GM18951 (cell line): Measurements from ENCODE around the gene MDFI.

Source experiments
- POLR2A ChIP-seq: IDR thresholded peaks from 4 replicates; pipeline ENCODE4 v1.6.1; 2011; ENCODE audit warnings: mild to moderate bottlenecking; ENCODE audit not compliant: insufficient read length, insufficient read depth; ENCODE audit errors: extremely low read depth
- in situ Hi-C: fragments of 300-500 bp; cut with MboI; formaldehyde crosslinking; loops from one replicate; pipeline ENCODE4 v1.12.0; 2022; ENCODE audit warnings: low sequenced_read_pairs, mixed read lengths, inconsistent platforms; ENCODE audit not compliant: unreplicated experiment

The MDFI gene

DNA sequence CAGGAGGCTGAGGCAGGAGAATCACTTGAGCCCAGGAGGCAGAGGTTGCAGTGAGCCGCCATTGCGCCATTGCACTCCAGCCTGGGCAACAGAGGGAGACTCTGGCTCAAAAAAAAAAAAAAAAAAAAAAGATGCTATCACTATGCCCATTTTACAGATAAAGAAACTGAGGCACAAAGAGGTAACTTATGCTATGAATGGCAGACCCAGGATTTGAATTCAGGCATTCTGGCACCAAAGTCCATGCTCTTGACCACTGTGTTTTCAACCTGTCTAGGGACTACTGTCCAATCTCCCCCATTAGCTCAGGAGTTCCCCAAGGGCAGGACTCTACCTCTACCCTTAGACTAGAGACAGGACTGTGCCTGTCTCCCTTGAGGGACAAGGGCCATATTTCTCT is 9.1 kb upstream of the MDFI start:
- no peak for TF ChIP-seq POLR2A
- in situ Hi-C loops: no loop called here

DNA sequence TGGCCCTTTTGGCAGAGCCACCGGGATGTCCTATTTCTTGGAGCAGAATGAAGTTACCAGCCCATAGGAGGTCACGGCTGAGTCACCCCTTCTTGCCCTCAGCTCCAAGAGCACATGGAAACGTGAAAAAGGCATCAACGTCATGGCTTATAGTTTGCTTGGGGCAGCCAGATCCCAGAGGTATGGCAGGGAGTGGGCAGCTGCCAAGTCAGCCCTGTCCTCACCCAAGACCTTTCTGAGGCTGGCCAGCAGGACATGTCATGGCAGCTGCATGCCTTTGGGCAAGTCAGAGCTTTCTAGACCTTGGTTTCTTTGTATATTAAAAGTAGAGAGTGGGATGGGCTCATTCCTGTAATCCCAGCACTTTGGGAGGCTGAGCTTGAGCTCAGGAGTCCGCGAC is 8.2 kb upstream of the MDFI start:
- in situ Hi-C loops: no loop called here
- no peak for TF ChIP-seq POLR2A

DNA sequence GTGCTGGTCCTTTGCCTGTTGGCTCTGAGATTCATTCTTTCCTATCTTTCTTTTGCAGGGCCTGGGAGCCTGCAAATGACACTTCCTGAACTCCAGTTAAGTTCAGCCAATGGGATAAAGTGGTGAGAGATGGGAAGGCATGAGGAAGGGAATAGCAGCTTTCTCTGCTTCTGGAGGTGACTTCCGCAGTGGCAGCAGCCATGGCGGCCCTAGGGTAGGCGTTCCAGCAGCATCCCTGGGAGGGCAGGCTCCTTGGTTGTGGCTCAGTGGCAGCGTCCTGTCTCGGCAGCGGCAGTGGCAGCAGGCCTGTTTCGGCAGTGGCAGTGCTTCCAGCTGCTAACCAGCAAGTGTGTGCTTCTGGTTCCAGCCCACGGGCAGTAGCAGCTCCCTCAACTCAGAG is 7.3 kb upstream of the MDFI start:
- TF ChIP-seq POLR2A: no peak
- in situ Hi-C loops: no loop called here

DNA sequence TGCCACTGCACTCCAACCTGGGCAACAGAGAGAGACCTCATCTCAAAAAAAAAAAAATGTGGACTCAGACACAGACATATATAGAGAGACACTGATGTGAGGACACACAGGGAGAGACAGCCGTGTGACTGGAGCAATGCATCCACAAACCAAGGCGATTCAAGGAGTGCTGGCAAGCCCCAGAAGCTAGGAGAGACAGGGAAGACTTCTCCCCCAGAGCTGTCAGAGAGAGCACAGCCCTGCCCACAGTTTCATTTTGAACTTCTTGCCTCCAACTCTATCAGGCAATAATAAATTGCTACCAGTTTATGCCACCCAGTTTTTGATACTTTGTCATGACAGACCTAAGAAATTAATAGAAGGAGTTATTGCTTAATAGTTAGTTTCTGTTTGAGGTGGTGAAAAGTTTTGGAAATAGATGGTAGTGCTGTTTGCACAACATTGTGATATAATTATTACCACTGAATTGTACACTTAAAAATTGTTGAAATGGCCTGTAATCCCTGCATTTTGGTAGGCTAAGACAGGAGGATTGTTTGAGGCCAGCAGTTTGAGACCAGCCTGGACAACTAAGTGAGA is 5.1 kb upstream of the MDFI start:
- TF ChIP-seq POLR2A: no peak
- in situ Hi-C loops: no loop called here

DNA sequence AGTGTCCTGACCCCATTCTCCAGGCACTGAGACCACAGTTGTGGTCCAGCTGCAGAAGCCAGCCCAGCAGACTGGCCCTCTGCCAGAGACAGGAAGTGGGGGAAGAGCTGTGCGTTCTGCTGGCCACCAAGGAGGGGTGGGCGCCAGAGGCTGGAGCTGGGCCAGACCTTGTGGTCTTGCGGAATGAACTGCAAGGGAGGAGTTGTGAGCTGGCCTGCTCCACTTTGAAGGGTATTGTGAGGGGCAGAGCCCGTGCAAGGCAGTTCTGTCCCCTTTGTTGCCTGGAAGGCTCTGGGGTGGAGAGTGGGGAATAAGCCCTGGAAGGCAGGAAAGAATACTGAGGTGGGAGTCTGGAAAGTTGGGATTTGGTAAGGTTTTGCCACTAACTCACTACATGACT is 3.6 kb upstream of the MDFI start:
- no peak for TF ChIP-seq POLR2A

DNA sequence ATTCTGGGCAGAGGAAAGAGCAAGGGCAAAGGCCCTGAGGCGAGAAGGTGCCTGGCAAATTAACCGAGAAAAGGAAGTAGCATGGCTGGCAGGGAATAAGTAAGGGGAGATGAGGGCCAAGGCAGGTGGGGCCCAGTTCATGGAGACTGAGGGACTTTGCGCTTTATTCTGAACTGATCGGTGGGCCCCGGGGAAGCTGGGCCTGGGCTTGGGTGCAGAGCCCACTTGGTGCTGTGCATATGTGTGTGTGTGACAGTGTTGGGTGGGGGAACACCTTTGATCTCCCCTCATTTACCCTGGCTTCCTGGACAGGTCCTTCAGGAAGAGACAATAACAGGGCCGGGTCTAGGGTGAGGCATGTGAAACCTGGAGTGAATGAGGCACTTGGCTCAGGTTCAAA is 2.9 kb upstream of the MDFI start:
- TF ChIP-seq POLR2A: no peak
- in situ Hi-C loops: no loop called here

More for the DNA sequence above, 3.6 kb upstream of the MDFI start:
- in situ Hi-C loops: no loop called here

DNA sequence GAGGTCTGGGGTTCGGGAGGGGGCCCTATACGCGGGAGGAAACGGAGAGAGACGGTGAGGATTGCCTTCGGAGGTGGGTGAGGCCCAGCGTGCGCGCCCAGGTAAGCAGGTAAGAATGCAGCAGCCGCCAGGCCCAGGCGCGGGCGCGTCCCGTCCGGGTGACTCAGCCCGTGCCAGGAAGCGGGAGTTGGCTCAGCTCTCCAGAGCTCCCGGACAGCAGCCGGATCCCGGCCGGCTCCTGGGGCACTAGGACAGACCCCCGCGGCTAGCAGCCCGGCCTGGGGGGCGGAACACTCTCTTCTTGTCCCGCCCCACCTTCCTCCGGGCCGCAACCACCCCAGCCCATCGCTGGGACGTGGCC is 1.5 kb upstream of the MDFI start:
- in situ Hi-C loops: no loop called here

DNA sequence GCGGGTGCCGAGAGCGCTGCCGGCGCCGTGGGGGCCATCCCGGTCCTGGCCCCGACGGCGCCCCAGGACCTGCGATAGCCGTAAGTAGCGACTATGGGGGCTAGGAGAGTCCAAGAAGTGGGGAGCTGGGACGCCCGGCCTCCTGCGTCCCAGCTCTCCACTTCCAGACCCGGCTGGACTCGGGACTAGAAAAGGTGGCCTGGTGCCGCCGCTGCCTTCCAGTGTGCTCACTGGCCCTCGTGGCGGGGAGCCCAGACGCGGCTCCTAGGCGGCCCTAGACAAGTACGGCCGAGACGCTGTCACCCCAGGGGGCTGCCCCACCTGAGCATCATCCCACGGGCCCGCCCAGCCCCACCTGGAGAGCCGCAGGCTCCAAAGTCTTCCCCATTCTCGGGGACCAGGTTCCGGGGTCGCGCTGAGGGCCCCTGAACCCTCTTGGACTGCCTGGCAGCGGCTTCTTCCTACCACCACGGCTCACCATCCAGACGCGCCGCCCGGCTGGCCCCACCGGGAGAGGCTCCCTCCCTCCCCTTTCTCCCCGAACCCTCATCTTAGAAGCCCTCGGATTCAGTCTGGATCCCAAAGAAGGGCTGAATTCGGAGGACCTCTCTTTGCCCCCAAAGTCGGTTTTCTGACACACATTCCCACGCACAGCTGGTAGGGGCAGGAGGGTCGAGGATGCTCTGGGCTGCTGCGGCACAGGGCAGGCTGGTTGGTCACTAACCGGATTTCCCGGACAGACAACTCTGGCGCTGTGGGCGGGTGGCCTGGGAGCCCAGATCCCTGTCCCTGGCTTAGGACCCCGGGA is 870 bp upstream of the MDFI start:
- in situ Hi-C loops: no loop called here
- no peak for TF ChIP-seq POLR2A

More for the DNA sequence above, 1.5 kb upstream of the MDFI start:
- no peak for TF ChIP-seq POLR2A

DNA sequence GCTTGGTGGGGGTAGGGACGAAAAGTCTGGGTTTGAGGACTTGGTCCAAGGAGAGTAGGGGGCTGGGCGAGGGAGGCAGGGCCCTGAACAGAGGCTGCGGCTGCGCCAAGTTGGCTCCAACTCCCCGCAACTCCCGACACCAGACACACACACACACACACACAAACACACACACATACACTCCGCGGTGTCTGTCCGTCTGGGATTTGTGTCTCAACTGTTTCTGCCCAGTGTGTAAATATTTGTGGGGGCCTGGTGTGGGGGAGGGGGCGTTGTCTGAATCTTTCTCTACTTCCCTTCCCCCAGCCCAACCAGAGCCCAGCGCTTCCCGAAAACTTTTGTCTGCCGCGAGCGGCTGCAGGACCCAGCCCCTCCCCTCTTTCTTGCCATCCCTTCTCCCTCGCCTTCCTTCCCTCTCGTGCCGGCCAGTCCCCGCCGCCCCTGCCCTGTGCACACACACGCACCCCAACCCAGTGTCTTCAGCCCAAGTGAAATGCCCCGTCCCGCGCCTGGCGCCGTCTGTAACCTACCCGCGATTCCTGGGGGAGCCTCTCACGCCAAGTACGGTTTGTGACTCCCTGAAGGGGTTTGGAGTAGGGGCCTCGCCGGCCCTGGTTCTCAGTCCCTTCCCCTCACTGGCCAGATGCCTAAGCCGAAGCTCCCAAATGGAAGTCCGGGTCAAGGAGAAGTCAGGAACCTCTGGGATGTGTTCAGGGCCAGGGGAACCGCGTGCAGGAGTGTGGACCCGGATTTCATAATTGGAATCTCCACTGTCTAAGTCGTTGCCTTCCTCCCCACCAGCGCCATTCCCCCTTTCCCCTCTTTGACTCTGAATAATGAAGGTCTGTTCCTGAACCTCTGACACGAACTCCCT is 904 bp downstream of the MDFI start:
- no peak for TF ChIP-seq POLR2A
- in situ Hi-C loops: no loop called here

DNA sequence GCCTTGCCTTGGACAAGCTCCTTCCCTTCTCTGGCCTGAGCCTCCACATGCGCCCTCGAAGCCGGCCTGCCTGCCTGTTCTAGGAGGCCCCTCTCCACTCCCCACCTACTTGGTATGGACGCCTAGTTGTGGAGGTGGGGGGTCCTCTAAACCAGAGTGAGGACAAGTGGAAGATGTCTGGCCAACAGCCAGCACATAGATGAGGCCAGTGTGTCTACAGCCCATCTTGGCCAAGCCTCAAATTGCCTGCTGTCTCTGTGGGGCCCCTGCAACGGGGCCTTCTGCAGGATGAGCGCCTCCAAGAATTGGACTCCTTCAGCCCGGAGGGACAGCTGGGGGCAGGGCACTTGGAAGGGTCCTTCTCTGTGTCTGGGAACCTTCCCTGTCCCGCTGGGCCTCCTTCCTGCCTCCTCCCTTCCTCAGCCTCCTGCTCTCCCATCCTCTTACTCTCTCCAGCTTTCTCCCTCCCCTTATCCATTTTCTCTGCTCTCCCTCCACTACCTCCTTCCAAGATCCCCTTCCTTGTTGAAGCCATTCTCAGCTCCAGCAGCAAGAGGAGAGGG is 1.6 kb downstream of the MDFI start:
- TF ChIP-seq POLR2A: no peak
- in situ Hi-C loops: no loop called here

DNA sequence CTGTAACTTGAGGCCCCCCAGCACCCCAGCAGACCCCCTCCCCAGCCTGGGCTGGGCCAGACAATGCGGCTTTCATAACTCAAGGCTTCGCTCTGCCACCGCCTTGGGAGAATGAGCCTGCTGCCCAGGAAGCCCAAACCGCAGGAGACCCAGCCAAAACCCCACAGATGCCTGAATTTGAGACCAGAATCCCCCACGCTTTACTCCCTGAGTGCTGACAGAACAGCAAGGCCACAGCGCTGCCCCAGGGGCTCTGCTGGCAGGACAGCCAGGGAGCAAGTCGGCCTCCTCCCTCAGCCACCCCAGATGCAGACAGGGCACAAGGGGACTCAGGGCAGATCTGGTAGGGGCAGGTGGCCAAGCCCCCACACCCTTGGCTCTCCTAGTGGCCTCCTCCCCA is 2.2 kb downstream of the MDFI start:
- in situ Hi-C loops: no loop called here
- TF ChIP-seq POLR2A: no peak

DNA sequence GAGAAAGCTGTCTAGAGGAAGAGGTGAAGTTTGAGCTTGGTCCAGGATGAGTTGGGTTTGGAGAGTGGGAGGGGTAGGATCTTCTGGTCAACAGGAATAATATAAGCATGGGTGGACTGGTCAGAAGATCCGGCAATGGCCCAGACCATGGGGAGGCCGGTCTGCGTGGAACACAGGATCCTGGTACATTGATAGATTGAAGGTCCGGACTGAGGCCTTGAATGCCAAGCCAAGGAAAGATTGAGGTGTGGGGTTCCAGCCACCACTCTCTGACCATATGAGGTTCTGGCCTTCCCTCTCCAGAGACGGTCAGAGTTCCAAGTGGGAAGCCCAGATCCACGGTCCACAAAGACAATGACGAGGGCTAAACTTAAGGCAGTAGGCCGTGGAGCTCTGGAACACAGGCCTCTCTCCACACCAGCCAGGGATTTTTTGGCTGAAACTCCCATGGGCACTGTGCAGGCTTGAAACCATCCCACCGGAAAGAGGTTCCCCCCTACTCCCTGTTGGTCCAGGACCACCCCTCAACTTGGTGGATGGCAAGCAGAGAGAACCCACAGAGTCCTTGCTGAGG is 3.2 kb downstream of the MDFI start:
- in situ Hi-C loops: no loop called here
- TF ChIP-seq POLR2A: no peak

DNA sequence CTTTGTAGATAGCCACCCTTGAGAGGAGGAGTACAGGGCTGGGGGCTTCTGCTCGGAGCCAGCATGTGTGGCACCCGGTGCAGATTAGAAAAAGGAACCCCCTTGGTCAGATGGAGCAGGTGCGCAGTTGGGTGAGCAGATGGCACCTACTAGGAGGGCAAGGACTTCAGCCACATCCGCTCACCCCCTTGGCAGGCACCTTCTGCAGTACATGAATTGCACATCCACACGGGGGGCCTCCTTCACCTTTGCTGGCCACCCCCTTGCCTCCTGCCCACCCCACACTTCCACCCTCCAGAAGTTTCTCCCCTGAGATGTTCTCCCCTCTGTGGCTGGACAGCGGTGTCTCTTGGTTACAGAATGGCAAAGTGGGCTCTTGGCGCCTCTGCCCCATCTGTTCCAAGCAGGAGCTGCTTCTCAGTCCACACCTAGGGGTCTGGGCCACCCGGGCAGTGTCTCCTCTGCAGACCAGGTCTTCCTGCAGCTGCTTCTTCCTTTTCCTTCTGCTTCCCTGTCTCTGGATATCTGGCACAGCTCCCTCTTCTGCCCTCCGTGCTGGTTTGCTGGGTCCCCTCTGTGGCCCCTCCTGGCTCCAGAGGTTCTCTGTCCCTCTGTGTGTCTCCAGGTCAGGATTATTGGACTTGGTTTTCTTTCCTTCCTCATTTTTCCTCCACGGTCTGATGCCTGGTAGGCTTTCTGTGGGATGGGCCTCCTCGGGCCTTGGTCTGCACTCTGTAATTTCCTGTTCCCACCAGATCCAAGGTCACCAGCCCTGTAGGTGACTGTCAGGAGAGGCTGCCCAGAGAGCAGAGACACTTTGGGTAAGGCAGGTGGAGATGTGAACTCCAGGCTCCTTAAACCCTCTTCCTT is 4.1 kb downstream of the MDFI start:
- TF ChIP-seq POLR2A: no peak
- in situ Hi-C loops: no loop called here
